Activated CD4-positive, alpha-beta T cell treated with anti-CD3 and anti-CD28 coated beads, Interleukin-10, Interleukin-2, amounts not matched to agents 100 ng/mL and 50 ng/mL, durations not matched to agents 16 hours and 8 hours (primary cell): ENCODE measurements around the gene CCDC71L.

Source experiments
- DNase-seq: peaks from one replicate; pipeline ENCODE4 v3.0.0-alpha.2; 2020

The CCDC71L gene

DNA sequence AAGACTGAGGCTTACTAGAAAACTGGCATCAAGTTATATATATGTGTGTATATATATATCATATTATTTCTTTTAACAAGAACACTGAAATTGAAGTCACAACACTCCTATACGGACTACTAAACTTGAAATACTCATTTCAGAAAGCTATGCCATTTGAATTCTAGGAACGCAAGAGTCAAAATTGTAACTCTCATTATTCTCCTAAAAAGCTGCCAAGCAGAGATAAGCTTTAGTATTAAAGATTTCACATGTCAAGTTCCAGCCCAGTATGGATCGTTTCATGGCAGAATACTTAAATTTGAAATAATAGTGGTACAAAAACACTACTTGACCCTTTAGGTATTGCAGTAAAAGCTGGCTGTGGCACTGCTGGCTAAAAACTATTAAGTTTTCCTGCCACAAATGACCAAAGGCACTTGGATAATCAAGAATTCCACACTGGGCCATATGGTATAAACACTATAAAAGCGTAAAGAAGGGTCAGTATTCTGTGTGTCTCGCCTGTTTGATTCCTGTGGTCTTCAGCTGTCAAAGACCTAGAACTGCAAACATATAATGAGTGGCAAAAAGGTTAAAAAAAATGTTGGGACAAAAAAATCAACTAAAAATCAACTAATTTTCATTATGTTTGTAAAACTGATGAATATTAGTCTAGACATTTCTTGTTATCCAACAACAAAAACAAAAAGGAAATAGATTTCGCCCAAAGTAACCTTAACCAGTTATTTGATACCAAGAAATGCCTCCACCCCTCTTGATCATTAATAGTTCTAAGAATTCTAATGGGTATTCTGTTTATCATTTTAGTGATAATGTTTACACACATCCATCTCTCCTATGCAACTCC lies 2.4 kb downstream of the CCDC71L start:
- DNase-seq: no peak

DNA sequence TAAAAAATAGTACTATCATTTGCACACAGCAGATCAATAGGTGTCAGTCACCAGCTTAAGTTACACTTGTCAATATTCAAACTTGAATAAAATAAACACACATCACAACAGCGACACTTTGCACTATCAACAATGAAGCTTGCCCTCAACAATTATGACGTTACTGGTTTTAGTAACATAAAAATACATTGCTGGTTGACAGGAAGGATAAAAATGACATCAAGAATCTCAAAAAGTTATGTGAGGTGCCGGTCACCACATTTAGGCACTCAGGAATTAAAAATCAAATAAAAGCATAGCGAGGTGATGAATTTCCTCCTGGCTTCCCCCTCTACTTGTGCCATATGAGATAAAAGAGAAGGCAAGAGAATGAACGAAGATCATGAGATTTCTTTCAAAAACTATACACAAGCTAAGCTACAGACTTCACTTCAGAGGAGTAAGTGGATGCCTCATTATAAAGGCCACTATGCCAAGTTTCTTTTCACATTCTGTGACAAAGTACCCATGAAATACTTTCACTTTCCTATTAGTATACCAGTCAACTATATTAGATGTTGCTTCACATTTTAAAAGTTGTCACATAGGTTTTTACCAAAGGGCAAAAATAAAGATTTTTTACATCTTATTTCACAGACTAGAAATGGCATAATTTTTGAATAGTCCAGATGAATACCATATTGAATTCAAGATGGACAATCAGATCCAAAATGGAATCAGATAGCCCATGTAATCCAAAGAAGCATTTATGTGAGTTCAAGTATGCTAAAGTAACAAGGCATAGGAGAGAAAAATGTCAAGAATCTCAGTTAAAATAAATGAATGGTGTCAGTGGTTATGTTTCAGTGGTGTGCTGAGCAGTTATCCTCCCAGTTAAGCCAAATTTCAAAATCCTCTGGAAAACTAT lies 3.6 kb downstream of the CCDC71L start:
- DNase-seq: no peak

DNA sequence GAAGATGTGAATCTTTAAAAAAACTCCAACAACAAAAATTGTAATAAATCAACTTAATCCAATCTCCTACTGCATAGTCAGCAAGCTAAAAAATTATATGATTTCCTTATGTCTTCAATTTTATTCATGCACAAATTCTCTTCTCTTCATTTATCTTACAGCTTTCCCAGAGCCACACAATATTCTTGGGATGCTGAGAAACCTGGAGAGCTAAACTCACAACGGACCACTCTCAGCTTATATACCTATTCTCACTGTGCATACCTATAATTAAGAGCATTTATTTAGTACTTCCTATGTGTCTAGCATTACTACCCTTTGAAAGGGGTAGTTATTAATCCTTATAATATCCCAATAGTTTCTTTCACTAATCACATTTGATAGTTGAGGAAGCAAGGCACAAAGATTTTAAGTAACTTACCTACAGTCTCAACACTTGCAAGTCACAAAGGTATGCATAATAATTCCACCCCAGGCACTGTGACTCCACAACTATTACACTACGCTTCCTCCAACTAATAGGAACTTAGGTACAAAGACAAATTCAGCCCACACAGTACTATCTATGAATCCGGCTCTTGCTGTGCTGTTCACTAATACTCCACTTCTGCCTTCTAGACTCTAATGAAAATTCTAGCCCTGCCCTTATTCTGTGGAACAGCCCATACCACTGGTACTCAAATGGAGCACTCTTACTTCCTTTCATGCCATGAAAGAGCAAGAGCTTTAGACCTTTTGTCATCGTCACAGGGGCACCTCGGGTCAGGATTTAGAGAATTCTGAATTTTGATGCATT lies 5.1 kb downstream of the CCDC71L start:
- DNase-seq: no peak

DNA sequence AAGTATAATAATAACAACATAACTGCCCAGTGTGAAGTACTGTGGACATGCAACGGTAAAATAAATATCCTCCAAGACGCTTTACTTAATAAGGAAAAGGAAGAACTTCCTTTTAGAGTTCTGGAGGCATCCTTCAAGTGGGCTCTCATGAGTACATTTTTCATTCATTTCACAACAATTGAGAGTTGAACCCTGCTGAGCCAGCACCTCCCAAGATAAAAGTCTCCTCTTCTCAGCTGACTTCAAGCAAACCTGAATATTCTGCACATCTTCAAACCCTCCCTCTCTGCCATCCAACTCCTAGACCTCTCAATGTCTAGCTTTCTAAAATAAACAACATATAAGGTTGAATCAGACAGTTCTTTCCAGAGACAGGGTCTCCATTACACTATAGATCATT lies 7.5 kb downstream of the CCDC71L start:
- DNase-seq: no peak

DNA sequence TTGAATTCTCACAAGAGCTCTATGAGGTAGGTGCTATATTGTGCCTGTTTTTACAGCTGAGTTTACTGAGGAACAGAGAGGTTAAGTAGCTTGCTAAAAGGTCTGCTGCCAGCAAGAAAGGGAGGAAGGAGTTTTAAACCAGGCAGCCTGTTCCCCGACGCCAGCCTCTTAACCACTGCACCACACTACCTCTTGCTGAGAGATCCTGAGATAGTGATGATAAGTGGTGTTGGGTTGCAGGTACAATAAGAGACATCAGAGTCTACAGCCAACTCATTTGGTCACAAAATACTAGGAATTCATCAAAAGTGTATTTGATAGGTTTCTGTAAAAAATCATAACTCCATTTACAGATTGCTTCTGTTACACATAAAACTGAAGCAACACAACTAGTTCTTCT lies 8.0 kb downstream of the CCDC71L start:
- no peak for DNase-seq

DNA sequence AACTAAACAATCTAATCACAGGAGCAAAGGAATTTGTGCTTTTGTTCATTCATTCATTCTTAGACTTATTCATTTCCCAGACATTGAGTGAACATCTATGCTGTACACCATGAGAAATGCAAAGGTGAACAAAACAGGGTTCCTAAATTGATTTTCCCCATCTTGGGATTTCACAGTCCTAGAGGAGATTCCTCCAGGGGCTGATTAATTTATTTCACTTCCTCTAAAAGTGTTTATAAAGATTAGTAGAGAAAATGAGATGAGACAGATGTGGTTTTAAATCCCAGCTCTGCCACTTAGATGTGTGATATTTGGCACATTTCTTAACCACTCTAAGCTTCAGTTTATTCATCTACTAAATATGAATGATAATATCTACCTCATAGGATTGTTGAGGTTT lies 8.9 kb downstream of the CCDC71L start:
- DNase-seq: no peak

DNA sequence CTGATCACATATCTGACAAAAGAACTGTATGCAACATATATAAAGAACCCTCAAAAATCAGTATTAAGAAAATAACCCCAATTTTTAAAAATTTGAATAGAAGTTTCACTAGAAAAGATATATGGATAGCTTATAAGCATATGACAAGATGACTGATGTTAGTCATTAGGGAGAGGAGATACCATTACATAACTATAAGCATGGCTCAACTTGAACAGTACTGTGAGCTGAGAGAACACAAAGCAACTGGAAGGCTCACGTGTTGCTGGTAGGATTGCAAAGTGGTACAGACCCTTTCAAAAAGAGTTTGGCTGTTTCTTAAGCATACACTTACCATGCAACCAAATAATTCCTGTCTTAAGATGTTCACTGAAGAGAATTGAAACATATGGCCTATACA lies 14.7 kb downstream of the CCDC71L start:
- no peak for DNase-seq

DNA sequence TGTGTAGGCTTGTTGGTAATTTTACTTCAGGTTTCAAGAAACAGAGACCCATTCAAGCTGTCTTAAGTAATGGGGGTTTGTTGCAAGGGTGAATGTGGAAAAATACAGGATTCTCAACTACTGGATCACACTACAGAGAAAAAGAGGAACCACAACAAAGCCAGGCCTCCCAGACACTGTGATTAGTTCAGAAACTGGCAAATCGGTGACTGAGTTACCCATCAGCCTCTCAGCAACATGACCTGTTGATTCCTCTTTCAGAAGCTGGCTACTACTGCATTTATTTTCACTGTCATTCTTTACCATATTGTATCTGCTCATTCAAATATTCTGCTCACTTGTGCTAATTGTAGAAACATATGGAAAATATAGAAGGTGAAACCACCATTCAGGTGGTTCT lies 16.0 kb downstream of the CCDC71L start:
- no peak for DNase-seq

DNA sequence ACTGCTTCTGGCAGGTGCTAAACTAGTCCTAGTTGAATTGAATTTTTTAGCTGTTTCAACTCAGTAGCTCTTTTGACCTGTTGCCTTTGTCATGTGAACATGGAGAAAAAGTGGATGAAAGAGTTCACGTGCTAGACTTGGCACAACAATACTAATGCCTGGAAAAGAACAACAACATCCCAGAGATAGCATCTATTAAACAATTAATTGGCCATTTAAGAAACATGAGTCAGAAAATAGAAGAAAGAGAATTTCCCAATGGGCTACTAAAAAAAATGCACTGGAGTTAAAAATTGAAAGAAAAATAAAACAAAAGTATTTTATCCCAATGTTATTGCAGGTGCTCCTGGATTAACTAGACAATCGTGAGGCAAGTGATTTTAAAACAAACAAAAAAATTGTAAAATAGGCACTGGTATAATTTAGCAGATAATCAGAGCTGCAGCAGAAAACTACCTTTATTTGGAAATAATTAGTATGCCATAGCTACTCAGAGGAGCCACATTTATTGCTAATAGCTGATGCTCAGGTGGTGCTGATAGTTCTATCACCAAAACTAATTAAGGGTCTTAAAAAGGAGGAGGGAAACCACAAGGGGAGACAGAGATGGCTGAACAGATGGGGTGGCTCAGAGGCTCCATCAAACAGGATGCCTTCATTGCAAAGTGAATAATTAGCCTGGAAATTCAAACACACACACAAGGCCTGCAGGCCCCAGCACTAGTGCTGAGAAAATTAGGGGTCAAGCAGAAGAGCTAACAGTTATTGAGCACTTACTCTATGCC lies 17.6 kb downstream of the CCDC71L start:
- no peak for DNase-seq

DNA sequence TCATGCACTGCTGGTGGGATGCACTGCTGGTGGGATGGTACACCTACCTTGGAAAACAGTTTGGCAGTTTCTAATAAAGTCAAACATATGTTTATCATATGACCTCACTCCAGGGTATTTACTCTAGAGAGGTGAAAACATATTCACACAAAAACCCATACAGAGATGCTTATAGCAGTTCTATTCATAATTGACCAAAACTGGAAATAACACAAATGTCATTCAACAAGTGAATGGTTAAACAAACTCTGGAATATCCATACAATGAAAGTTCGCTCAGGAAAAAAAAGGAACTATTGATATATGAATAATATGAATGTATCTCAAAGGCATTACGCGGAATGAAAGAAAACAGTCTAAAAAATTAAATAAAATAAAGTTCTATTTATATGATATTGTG lies 19.5 kb downstream of the CCDC71L start:
- no peak for DNase-seq

DNA sequence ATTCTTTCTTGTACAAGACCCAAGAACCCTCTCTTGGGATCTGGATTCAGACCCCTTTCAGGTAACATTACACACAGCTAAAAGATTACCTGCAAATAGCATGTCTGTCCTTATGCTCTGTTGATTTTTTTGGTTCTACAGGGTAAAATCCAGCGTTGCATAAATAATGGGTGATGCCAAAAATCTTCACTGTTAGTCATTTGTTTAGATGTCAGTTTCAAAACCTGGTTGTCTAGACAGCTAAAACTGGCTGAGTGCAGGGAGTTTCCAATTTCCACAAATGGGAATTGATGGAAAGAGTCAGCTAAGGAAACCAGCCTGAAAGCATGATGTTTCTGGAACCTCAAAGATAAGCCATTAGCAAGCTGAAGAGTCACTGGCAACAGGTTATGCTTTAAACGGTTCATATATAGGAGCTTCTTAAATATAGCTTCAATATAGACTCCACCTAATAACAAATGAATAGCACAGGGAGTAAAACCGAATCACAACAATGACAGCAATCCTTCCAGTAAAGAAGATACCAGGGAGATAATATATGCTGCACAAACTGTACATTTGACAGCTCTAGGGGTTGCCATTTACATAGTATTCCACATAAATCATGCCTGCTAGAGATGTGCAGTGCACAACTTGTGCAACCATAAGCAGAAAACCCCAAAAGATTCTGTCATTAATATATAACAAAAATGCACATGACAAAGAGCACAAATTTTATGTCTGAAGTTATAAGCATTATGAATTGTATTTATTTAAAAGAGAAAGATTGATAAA lies 20.4 kb downstream of the CCDC71L start:
- no peak for DNase-seq

DNA sequence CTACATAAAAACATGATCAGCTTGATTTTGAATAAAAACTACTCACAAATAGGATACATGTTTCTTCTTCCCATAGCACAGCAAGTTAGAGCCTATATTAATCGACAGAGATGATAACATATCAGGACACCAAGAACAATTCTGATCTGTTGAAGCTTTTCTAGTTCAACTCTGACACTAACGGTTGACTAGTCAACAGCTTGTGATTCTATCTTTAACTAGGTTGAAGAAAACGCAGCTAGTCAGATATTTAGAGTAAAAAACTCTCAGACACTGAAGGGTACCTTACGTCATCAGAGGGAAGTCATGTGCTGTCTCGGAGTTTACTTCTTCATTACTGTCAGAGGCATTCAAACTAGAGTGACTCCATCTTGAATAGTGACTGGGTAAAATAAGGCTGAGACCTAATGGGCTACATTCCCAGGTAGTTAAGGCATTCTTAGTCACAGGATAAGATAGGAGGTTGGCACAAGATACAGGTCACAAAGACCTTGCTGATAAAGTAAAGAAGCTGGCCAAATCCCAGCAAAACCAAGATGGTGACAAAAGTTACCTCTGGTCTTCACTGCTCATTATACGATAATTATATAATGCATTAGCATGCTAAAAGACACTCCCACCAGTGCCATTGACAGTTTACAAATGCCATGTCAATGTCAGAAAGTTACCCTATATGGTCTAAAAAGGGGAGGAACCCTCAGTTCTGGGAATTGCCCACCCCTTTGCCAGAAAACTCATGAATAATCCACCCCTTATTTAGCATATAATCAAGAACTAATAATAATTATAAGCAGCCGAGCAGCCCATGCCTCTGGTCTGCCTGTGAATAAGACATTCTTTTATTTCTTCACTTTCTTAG lies 21.3 kb downstream of the CCDC71L start:
- no peak for DNase-seq

DNA sequence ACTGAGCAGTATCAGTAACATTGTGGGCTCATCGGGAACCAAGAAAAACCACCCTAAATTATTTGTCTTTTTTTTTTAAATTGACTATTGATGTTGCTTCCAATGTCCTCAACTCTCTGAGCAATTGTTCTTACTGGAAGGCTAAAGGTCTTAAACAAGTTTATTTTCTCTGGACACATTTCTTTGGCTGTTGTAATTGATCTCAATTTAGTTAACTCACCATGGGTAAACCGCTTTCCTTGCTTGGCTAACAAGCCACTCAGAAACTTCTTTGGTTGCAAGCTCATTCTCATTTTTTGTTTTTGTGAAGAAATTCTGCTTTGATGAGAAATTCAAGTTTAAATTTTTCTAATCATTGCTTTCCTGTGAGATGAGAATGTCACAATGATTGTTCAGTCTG lies 25.5 kb downstream of the CCDC71L start:
- no peak for DNase-seq

DNA sequence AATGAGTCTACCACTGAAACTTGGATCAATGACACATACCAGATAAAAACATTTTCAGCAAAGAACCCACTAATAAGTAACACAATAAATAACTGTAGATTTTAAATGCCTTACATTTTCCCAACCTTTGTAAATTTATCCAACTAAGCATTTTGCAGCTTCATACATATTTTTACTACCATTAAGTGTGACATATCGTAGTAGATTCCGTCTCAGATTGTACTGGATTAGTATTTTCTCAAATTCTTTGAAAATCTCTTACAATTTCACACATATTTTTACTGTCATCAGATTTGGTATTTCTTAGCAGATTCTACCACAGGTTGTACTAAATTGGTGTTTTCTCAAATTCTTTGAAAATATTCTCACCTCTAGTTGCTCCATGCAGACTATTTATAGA lies 26.0 kb downstream of the CCDC71L start:
- no peak for DNase-seq

DNA sequence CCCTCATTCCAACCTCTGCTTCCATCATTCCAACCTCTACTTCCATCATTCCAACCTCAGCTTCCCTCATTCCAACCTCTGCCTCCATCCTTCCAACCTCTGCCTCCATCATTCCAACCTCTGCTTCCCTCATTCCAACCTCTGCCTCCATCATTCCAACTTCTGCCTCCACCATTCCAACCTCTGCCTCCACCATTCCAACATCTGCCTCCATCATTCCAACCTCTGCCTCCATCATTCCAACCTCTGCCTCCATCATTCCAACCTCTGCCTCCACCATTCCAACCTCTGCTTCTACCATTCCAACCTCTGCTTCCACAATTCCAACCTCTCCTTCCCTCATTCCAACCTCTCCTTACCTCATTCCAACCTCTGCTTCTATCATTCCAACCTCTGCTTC lies 30.3 kb downstream of the CCDC71L start:
- DNase-seq: no peak

DNA sequence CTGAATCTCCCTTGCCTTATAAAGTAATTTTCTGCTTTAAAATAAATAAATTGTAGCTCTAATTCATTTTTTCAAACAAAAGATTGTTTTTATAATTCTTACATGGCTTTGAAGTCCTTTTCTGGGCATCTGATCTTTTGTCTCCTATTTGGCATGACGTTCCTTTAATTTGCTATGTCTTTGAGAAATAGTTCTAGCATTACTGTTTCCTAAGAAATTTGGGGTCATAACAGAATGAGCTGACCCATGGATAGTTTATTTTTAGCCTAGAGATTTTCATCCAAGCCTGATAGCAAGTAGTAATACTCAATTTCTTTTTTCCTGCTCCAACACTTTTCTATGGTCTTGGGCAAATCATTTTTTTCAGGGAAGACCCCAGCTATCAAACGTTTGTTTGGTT lies 31.4 kb downstream of the CCDC71L start:
- DNase-seq: no peak

DNA sequence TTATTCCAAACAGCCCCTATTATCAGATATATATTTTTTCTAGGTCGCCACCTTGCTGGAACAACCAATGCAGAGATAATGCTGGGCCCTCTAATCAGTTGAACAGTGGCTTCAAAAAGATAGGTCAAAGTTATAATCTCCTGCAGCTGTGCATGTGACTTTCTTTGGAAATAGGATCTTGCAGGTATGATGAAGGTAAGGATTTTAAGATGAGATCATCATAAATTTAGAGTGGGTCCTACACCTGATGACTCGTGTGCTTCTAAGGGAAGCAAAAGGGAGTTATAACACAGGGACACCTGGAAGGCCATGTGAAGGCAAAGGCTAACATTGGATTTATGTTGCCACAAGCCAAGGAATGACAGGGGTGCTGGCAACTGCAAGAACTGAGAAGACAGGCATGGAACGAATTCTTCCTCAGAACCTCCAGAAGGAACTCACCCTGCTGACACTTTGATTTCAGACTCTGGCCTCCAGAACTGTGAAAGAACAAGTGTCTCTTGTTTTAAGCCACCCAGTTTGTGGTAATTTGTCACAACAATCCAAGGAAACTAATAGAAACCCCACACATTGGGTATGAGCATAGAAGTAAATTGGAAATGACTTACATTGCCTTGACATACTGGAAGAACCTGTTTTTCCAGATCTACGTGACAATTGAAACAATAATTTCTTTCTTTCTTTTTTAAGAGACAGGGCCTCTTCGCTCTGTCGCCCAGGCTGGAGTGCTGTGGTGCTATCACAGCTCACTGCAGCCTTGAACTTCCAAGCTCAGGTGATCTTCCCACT lies 34.4 kb downstream of the CCDC71L start:
- DNase-seq: no peak

DNA sequence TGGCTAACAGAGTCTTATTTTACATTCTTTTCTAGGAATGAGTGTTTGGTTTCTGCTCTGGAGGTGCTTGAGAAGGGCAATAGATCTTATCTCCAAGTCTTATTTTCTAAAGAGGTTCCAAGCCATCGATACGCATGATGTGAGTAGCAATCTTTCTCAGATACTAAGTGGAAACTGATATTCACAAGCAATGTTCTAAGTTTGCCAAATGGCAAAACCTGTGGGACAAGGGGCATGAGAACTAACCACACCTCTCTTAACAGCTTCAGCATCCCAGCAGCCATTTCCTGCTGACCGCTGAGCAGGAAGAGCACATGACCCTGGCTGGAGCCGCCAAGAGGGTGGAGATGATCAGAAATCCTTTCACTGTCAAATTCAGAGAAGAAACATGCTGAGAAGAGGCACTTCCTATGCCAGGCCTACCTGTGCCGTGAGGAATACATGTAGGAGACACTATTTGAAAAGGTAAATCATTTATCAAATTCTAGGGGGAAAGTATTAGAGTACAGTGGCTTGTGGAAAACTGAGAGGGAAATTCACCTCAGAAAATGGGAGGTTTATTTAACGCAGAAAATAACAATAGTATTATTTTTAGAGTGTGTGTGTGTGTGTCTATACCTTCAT lies 35.2 kb downstream of the CCDC71L start:
- DNase-seq: no peak

DNA sequence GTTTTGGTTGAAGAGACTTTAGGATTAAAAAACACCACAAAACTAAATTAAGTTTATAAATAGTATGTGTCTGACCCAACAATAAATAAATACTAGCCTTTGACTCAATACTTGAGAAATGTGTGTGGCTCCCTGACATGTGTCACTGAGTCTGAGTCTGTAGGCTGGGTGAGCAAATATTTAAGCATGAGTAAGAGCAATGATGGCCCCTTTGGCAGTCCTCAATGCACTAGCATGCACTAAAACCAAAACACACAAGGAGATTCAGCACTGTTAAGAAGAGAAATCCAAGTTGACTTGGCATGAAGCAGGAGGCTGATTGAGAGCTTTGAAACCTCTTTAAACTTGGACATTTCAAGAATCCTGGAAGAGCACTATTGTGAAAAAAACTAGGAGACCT lies 37.1 kb downstream of the CCDC71L start:
- no peak for DNase-seq
